GM19438 (cell line): ENCODE measurements around the gene FAM107B.

ENCODE experiments used
- ATAC-seq: cut with Tn5 transposase; IDR thresholded peaks from one replicate; pipeline ENCODE4 v1.9.1; 2021; ENCODE audit warnings: low read depth; ENCODE audit not compliant: unreplicated experiment

FAM107B gene

DNA sequence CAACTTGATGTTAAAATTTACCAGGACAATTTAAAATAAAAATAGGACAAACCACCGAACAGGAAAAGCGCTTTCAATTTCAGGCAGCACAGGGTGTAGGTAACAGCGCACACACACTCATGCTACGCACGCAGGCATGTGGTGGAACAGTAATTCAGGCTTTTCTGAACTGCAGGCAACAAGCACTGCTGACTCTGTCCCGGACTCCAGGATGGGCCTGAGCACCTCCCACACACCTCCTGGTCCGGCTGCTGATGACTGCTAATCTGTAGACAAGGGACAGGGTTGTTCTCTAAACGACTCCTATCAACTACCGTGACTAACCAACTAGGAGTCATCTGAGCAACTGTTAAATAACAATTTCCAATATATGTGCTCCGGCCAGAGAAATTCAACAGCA is 251.4 kb downstream of the FAM107B start:
- no peak for ATAC-seq

DNA sequence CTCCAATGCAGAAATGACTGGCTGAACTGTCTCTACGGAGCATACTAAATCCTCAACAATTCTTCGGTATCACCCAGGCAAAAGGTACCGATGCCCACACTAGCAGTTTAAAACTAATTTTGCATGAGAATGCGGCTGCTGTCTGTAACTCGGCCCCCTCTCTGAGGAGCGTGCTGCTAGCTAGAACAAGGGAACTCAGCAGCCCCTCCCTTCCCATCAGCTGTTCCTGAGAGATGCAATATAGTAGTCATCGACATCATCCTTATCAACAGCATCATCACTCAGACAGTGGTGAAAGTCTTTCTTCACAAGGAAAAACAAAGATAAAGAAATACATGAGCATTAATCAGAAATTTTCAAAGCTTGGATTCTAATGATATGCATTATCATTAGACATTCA is 254.9 kb downstream of the FAM107B start:
- ATAC-seq = no peak

DNA sequence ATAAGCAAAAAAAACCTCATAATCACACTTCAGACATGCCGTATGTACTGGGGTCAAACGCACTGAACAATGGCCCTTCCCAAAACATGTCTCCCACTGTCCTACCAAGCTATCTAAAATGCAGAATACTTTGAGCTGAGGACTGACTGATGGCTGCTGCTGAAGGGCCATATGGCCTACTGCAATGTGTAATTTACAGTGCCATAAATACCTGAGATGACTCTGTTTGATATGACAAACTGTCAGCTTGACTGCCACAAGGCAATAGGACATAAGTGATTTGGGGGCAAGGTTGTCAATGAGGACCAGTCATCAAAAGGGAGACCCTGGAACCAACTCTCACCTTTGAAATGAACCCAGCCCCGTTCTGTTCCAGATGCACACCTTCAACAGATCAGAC is 256.5 kb downstream of the FAM107B start:
- no peak for ATAC-seq

DNA sequence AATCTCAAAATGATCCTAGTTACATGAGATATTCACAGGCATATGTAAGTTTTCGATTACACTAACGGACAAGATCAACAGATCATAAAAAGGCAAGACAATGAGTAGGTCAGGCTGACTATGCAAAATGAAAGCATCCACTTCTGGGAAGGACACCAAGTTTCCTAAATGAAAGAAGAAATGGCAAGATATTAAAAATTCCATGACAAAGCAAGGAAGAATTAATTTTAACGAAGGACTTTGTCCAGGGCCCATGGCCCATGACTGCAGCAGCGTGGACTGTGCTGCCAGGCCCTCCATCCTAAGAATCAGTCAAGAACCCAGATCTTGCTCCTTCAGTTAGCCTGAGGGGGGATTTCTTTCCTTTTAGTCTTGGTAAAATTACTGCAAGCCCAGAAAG is 261.6 kb downstream of the FAM107B start:
- ATAC-seq = no peak

DNA sequence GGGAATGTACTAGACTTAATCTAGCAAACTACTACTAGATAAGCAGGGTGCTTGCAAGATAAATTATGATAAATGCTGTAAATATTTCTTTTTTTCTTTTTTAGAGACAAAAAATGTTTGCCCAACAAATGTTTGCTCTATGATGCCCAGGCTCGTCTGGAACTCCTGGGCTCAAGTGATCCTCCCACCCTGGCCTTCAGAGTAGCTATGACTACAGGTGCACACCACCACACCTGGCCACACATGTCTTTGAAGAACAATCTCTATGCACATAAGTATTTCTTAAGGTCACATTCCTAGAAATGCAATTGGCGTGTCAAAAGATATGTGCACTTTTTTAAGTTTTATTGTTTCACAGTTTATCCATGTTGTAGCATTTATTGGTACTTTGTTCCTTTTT is 264.4 kb downstream of the FAM107B start:
- no peak for ATAC-seq

DNA sequence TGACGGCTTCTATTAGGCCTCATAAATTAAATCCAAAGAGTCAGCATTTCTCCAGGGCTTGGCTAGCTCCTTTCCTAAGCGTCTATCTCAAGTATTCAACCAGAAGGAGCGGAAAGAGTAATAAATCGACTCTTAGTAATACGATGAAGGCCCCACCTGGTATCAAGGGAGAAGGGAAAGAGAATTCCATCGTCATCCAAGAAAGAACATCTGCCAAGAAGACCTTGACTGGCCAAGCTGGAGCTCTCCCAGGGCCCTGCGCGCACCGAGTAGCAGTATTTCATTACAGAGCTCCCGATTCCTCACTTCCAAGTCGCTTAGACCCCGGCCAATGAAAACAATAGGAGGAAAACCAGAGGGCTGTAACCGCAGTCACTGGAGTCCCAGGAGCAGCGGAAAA is 266.0 kb downstream of the FAM107B start:
- ATAC-seq = no peak

DNA sequence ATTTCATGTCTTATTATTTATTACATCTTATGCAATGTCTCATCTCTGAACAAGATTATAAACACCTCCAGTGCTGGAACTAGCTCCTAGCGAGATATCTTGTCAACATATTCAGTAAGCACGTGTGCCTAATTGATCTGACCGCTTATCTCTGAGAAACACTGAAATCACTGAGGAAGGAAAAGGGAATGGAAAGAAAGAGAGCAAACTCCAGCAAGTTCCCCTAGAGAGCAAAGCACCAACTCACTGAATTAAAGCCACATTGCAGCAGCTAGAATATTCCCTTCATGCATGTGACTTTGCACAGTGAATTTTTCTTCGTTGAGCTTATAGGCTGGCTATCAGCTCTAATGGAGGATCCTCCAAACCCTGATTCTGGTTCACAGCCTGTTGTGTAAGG is 266.9 kb downstream of the FAM107B start:
- no peak for ATAC-seq

DNA sequence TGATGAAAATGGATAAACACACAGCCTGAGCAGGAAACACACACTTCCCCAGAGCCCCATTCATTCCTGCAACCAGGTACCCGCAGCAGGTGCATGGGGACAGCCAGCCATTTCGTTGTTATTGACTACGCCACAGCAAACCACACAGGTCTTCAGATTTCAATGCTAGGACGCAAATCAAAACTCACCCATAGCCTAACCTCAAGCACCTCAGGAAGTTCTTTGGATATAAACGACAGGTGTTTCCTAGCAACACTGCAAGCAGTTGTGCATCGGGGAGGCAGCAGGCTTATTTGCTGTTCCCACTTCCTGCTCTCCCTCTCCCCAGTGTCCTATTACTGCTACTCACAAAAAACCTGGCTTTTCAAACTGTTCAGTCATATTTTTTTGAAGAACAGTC is 267.5 kb downstream of the FAM107B start:
- no peak for ATAC-seq

DNA sequence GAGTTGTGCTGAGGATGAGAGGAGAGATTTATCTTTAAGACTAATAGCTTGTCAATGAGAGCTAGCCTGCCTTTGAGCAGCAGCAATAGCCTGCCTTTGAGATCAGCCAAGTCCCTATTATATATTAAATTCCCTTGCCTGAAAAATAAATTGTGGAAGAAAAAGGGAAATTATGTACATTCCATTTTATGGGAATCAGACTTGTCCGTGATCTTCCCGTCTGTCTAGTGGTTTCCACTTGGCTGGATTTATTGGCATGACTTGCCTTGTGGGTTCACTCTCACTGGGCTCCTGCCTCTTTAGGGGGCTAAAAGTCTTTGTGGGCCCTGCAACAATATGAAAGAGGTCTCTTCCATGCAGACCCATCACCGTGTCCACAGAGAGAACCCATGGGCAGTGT is 272.3 kb downstream of the FAM107B start:
- no peak for ATAC-seq

DNA sequence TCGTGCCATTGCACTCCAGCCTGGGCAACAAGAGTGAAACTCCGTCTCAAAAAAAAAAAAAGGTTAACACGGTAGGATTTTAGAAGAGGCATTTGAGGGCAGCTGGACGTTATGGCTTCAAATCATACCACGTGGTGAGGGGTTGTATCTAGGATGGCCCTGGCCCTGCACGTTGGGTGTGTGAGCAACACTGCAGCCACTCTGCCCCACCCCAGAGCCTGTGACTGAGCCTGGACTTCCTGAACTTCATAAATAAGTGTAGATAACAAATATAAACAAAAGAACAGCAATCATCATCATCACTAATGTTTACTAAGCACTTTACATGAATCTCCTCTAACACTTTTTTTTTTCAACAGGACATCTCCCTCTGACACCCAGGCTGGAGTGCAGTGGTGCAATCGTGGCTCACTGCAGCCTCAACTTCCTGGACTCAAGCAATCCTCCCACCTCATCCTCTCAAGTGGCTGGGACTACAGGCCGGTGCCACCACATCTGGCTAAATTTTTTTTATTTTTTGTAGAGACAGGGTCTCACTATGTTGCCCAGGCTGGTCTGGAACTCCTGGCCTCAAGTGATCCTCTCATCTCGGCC is 274.4 kb downstream of the FAM107B start:
- ATAC-seq = no peak

DNA sequence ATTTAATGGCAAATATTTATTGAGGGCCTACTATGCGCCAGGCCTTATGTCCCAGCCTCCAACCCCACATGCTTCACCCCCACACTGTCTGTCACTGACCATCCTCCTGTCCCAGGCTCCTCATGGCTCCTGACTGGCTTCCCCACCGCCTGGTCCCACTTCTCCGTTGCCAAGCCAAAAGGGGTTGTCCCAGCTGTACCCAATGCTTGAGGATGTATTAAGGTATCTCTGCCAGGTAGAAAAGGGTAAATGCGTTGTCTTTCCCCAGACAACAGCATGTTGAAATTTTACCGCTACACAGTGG is 275.1 kb downstream of the FAM107B start:
- ATAC-seq = no peak

DNA sequence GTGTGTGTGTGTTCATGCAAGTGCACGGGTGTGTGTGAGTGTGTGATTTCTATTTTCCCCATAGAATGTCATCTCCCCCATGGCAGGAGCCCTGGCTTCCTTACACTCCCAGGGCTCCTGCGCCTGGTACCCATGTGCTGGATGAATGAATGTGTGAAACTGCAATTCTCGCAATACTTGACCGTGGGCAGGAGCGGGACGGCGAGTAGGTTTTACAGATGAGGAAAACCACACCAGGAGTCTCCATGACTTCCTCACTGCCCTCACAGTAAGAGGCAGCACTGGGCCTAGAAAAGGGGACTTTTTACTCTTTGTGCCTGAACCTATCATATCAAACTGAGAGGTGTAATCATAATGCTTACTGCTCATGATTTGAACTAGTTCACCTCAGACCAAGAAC is 276.4 kb downstream of the FAM107B start:
- ATAC-seq = no peak

DNA sequence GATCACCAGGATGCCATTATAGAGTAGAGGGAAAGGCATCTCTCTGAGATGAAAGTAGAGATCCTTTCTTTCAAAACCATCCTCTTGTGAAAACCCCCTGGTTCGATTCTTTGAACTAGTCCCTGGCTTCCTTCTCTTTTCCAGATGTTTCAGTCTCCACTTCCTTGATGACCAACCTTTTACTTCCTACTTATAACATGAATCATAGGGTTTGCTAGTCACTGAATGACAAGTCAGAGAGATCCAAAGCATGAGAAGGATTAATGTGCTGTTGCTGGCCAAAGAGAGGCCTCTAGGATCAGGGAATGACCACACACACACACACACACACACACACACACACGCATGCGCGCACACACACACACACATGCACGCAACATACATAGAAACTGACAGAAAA is 282.9 kb downstream of the FAM107B start:
- no peak for ATAC-seq

DNA sequence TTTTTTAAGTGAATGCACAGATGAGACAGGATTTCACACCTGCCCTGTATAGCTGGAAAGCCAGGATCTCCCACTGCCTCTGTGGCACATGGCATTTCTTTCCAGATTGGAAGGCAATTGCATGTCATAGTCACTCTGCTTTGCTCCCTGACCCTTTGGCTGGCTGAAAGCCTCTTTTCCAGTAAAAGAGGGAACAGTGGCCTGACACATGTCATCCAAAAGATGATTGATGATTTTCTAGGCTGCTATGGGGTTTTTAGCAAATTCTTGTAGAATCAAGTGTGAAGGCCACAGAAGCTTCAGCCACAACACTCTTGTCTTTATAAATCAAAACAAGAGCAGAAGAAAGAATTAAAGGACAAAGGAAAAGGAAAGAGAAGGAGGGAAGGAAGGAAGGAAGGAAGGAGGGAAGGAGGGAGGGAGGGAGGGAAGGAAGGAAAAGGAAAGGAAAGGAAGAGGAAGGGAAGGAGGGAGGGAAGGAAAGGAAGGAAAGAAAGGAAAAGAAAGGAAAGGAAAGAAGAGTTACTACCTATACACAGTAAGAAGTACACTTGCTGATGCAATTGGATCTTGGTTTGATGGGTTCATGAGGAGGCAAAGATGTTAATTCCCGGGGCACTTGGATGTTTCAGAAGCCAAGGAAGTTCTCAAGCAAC is 285.0 kb downstream of the FAM107B start:
- ATAC-seq = no peak

DNA sequence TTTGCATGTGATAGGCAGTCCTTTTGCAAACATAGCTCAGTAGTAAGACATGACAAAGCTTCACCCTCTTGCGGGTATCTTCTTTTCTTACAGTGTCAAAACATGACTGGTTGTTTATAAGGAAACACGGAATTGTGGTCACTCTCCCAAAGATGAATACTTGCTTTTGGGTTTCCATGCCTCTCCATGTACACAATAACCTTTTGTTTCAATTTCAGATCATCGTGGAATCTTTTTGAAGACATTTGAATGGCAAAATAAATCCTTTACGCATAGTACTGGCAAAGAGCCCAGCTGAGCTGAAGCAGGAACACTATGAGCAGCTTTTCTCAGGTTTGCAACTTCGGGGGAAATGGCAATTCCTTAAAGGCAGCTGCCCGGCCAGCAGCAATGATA is 287.2 kb downstream of the FAM107B start:
- no peak for ATAC-seq

DNA sequence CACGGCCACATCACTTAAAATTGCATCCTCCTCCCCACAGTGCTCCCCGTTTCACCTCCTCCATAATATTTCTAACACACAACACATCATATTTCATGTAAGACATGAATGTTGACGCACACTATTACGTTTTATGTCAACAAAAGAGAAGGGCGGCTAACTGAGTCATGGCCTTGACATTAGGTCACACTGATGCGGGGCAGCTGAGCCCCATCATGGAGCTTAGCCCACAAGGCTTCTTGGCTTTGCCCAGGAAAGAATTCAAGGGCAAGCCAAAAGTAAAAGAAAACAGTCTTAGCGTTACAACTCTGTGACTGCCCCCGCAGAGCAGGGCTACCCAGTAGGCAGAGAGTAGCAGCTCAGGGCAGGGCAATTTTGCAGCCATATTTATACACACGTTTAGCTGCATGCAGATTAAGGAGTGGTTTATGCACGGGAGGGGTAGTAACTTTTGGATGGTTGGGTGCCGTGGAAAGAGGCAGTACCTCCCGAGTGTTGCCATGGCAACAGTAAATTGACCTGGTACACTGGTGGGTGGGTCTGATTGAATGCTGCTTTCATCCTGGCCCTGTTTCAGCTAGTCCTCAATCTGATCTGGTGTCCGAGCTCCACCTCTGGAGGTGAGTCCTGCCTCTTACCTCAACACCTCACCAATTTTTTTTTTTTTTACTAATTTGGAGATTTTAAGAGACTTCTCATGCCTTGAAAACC is 287.8 kb downstream of the FAM107B start:
- no peak for ATAC-seq

DNA sequence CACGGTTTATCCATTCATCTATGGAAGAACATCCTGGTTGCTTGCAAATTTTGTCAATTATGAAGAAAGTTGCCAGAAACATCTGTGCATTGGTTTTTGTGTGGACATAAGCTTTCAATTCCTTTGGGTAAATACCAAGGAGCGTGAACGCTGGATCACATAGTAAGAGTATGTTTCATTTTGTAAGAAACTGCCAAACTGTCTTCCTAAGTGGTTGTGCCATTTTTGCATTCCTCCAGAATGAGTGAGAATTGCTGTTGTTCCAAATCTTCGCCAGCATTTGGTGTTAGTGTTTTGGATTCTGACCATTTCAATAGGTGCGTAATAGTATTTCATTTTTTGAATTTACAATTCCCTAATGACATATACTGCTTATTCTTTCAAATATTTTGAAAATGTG is 288.7 kb downstream of the FAM107B start:
- ATAC-seq = no peak

DNA sequence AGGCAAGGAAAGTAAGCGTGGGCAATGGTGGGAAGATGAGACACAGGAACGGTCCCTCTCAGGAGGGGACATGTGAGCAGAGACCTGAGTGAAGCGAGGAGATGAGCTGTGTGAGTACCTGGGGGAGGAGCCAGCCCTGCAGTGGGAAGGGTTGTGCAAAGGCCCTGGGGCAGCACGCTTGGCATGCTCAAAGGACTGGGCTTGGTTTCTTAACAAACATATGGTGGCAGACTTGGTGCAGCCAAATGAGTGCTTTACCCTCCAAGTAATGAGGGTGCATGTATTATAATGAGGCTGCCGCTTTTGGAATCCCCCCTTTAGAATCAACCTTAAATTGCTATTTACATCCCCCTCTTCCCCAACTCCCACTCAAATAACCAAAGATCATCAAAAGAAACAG is 291.3 kb downstream of the FAM107B start:
- no peak for ATAC-seq

DNA sequence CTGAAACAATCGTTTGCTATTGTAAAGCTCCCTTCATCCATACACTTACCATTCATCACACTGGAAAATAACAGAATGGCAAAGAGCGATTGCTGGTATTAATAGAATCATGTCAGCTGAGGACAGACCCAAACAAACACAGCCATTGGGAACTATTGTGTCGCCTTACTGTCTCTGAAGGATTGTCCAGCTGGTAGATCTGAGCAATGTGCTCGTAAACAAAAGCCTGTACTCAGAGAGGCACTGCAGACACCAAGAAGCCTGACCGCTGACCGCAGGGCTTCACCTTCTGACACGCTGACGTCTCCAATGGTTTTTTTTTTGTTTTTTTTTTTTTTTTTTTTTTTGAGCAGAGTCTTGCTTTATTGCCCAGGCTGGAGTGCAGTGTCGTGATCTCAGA is 292.9 kb downstream of the FAM107B start:
- ATAC-seq = no peak

DNA sequence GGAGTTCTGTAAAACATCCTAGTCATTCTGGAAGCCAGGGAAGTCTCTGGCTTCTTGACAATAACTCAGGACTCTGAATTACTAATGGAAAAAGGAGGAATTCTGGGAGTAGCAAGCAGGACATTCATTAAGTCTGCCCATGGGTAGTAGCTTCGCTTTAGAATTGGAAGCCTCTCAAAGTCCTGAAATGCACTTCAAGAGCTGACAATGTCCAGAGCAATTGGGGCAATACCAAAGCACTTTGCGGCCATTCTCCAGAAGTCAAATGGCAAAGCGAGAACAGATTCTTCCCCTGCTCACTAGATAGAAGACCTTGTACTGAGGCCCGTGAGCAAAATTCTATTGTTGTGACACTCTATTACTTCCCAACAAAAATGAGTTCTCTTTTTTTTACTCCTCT is 293.7 kb downstream of the FAM107B start:
- no peak for ATAC-seq

DNA sequence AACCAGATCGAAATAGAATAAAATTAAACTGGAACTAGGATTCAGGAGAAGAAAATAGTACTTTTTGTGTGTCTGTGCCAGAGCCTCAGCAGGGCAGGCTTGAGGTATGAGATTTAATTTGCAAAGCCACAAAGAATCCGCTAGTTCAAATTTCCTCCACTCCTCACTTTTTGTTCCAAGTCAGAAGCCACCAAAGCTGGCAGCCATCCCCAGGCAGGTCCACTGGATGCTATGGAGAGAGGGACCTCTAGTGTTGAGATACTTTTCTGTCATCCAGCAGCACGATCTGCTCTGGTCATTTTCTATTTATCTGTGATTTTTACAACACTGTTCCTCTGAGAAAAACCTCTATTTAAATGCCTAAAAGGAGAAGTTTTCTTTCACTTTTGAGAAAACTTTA is 296.1 kb downstream of the FAM107B start:
- ATAC-seq = no peak

DNA sequence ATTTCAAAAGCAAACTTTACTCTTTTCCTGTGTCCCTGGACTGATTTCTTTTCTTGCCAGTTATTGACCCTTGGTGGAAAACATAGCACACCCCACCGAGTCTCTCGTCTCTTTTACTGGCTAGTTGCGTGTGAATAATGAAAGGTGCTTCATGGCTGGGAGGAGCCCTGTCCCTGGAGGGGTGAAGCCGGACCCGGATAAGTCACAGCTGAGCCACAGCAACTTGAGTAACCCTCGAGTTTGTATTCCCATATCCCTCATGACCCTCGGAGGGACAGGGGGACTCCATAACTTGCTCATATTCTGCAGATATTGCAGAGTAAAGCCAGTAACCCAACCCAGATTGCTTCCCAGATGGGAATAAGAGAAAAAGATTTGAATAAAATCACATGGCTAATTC is 296.5 kb downstream of the FAM107B start:
- ATAC-seq = no peak

DNA sequence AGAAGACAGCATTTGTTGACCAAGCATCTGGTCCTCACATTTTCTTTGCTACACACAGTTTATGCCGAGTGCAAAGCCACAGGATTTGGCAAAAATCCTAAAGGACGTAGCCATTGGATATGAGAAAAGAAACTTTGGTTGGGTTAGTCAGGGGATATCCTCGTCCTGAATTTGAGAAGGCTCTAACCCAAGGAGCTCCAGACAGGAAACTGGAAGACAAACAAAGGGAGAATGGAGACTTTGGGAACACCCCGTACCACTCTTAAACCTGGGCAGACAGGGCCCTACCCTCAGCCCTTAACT is 297.3 kb downstream of the FAM107B start:
- ATAC-seq = no peak
